HG02642 (cell line): Measurements from ENCODE around the gene TMEM184B.

ENCODE experiments used
- ATAC-seq: cut with Tn5 transposase; IDR thresholded peaks from one replicate; pipeline ENCODE4 v1.9.1; 2021; ENCODE audit warnings: mild to moderate bottlenecking; ENCODE audit not compliant: unreplicated experiment, poor library complexity

Gene TMEM184B

GRCh38 chr22:38230916-38231315 lies 41.9 kb downstream of the TMEM184B start:
- ATAC-seq = no peak

- ATAC-seq = no peak
These were observed 42.5 kb downstream of the TMEM184B start for GRCh38 chr22:38230108-38230825.

GRCh38 chr22:38228873-38229740 lies 43.7 kb downstream of the TMEM184B start:
- ATAC-seq = no peak

GRCh38 chr22:38228326-38228872 lies 44.4 kb downstream of the TMEM184B start:
- ATAC-seq = no peak

GRCh38 chr22:38226853-38227649 lies 45.8 kb downstream of the TMEM184B start:
- ATAC-seq = no peak

GRCh38 chr22:38223289-38223960 lies 49.4 kb downstream of the TMEM184B start:
- no peak for ATAC-seq

- no peak for ATAC-seq
These were observed 50.1 kb downstream of the TMEM184B start for GRCh38 chr22:38222797-38223119.

- no peak for ATAC-seq
These were observed 50.7 kb downstream of the TMEM184B start for GRCh38 chr22:38221908-38222796.

GRCh38 chr22:38221407-38221806 lies 51.4 kb downstream of the TMEM184B start:
- no peak for ATAC-seq

GRCh38 chr22:38220653-38221386 lies 52.0 kb downstream of the TMEM184B start:
- no peak for ATAC-seq

GRCh38 chr22:38220163-38220562 lies 52.6 kb downstream of the TMEM184B start:
- ATAC-seq = no peak

- ATAC-seq = no peak
These were observed 53.2 kb downstream of the TMEM184B start for GRCh38 chr22:38219632-38220031.

- no peak for ATAC-seq
These were observed 53.9 kb downstream of the TMEM184B start for GRCh38 chr22:38218661-38219622.

- no peak for ATAC-seq
These were observed 57.4 kb downstream of the TMEM184B start for GRCh38 chr22:38215156-38216038.

- no peak for ATAC-seq
These were observed 58.3 kb downstream of the TMEM184B start for GRCh38 chr22:38214302-38215056.

GRCh38 chr22:38213990-38214301 lies 58.9 kb downstream of the TMEM184B start:
- ATAC-seq = no peak
